HepG2 (cell line): Measurements from ENCODE around the gene PFKL. TPM values are rescaled to one million over a fixed set of nuclear protein-coding genes. Genes with fewer than 3 reads are reported as not detected.

Experiments
- AHR ChIP-seq: IDR thresholded peaks from 2 replicates; pipeline ENCODE4 v1.6.1; 2018; ENCODE audit warnings: missing genetic modification reagents, missing compliant biosample characterization
- DZIP1 ChIP-seq: sonication (generic); formaldehyde crosslinking; IDR thresholded peaks from 2 replicates; pipeline ENCODE4 v1.5.0; 2020; ENCODE audit warnings: mild to moderate bottlenecking, missing genetic modification reagents
- FOXC1 ChIP-seq: sonication (generic); formaldehyde crosslinking; IDR thresholded peaks from 2 replicates; pipeline ENCODE4 v1.8.0; 2022; ENCODE audit warnings: mild to moderate bottlenecking, missing genetic modification reagents, borderline replicate concordance
- NR2F6 ChIP-seq, 2 experiments: IDR thresholded peaks; 2 replicates each; pipeline ENCODE4 v1.6.1; 2016; ENCODE audit warnings: antibody characterized with exemption in 1 of 2, mild to moderate bottlenecking in 1 of 2
- REXO4 ChIP-seq: sonication (generic); formaldehyde crosslinking; IDR thresholded peaks from 2 replicates; pipeline ENCODE4 v1.8.0; 2022; ENCODE audit warnings: missing genetic modification reagents, mild to moderate bottlenecking, borderline replicate concordance
- RNF219 ChIP-seq: sonication (generic); formaldehyde crosslinking; IDR thresholded peaks from 2 replicates; pipeline ENCODE4 v1.5.0; 2020; ENCODE audit warnings: mild to moderate bottlenecking, missing genetic modification reagents
- RXRA ChIP-seq: sonication (generic); formaldehyde crosslinking; IDR thresholded peaks from 2 replicates; pipeline ENCODE4 v1.5.1; 2020; ENCODE audit warnings: missing genetic modification reagents
- SP1 ChIP-seq, 2 experiments: fragments of 450-650 bp in 1 of 2; sonication (generic) in 1 of 2; formaldehyde crosslinking in 1 of 2; IDR thresholded peaks; 2 replicates each; pipeline versions ENCODE4 v1.4.0 to v1.6.1; 2016 to 2020; ENCODE audit warnings: missing genetic modification reagents in 1 of 2
- TMF1 ChIP-seq: sonication (generic); formaldehyde crosslinking; IDR thresholded peaks from 2 replicates; pipeline ENCODE4 v1.8.1; 2022; ENCODE audit warnings: low read depth, missing genetic modification reagents
- YY1 ChIP-seq: IDR thresholded peaks from 2 replicates; pipeline ENCODE4 v1.6.1; 2011; ENCODE audit warnings: low read length, low read depth, moderate library complexity, mild to moderate bottlenecking; ENCODE audit not compliant: insufficient read depth, insufficient replicate concordance
- ZFP36L1 ChIP-seq: sonication (generic); formaldehyde crosslinking; IDR thresholded peaks from 2 replicates; pipeline ENCODE4 v1.8.0; 2022; ENCODE audit warnings: mild to moderate bottlenecking, missing genetic modification reagents, moderate library complexity
- ZNF33B ChIP-seq: sonication (generic); formaldehyde crosslinking; IDR thresholded peaks from 2 replicates; pipeline ENCODE4 v1.5.1; 2020; ENCODE audit warnings: mild to moderate bottlenecking, missing genetic modification reagents
- ZNF556 ChIP-seq: sonication (generic); formaldehyde crosslinking; IDR thresholded peaks from 2 replicates; pipeline ENCODE4 v1.4.0; 2020; ENCODE audit warnings: mild to moderate bottlenecking, missing genetic modification reagents, borderline replicate concordance
- ZNF605 ChIP-seq: sonication (generic); formaldehyde crosslinking; IDR thresholded peaks from 2 replicates; pipeline ENCODE4 v1.8.0; 2022; ENCODE audit warnings: mild to moderate bottlenecking, missing genetic modification reagents
- ZSCAN22 ChIP-seq: sonication (generic); formaldehyde crosslinking; IDR thresholded peaks from 2 replicates; pipeline ENCODE4 v1.4.0; 2020; ENCODE audit warnings: mild to moderate bottlenecking, missing genetic modification reagents
- polyA plus RNA-seq, 8 experiments: library from polyadenylated mRNA; depleted of rRNA in 3 of 8; stranded (reverse) in 7 of 8; unstranded in 1 of 8; fragments of >200 nt; fragmentation: Illumina TruSeq in 4 of 8; extraction: Trizol in 4 of 8; gene quantifications; 2 replicates each; pipeline versions ENCODE4 v1.2.1 to v1.2.3, GENCODE V29; 2011 to 2016; ENCODE audit warnings: low read depth in 4 of 8, missing spikeins in 1 of 8, mixed read lengths in 1 of 8; ENCODE audit not compliant: insufficient read depth in 1 of 8
- total RNA-seq, 5 experiments: library from RNA; depleted of rRNA; stranded (reverse); fragments of >200 nt; fragmentation: Illumina TruSeq; extraction: Trizol; gene quantifications; 2 replicates each; pipeline ENCODE4 v1.2.3, GENCODE V29; 2016; ENCODE audit warnings: low read depth in 1 of 5
- TF ChIP-seq, protein P1 (sequence below): sonication (generic); formaldehyde crosslinking; IDR thresholded peaks from 2 replicates; pipeline ENCODE4 v1.5.1; 2020; ENCODE audit warnings: mild to moderate bottlenecking, missing genetic modification reagents, borderline replicate concordance
- TF ChIP-seq, protein P2 (sequence below): sonication (generic); formaldehyde crosslinking; IDR thresholded peaks from 2 replicates; pipeline ENCODE4 v1.5.1; 2020; ENCODE audit warnings: missing genetic modification reagents, mild to moderate bottlenecking, borderline replicate concordance
- TF ChIP-seq, protein P3 (sequence below): sonication (generic); formaldehyde crosslinking; IDR thresholded peaks from 2 replicates; pipeline ENCODE4 v1.8.1; 2023; ENCODE audit warnings: mild to moderate bottlenecking, missing genetic modification reagents

Gene PFKL
- total and polyA plus RNA-seq, 2 of the 13 experiments (the other 11 are each of a cell fraction or from before 2014, with no cell fraction given) = 92.8 to 106 TPM

GRCh38 chr21:44338971-44339910, 39.4 kb downstream of the PFKL start, which contains the start of gene CFAP410 (continued):
- no peak for TF ChIP-seq RNF219
- no peak; the same call in 1 of the 2 replicates for TF ChIP-seq DZIP1
- TF ChIP-seq RXRA (CRISPR knock-in tag) = peak; percentile 66; the same call in 1 of the 2 replicates
- peak; percentile 75; the same call in 1 of the 2 replicates for TF ChIP-seq TMF1 (CRISPR knock-in tag)
- no peak for TF ChIP-seq NR2F6 (IDR thresholded peaks at IDR 0.05)
- peak; percentile 45; the same call in 1 of the 2 replicates for TF ChIP-seq NR2F6 (CRISPR knock-in tag; IDR thresholded peaks at IDR 0.05)
- peak; percentile 67 for TF ChIP-seq ZNF605 (CRISPR knock-in tag)
- no peak; the same call in none of the 2 replicates for TF ChIP-seq ZNF33B (CRISPR knock-in tag)
- TF ChIP-seq, protein P1, sequence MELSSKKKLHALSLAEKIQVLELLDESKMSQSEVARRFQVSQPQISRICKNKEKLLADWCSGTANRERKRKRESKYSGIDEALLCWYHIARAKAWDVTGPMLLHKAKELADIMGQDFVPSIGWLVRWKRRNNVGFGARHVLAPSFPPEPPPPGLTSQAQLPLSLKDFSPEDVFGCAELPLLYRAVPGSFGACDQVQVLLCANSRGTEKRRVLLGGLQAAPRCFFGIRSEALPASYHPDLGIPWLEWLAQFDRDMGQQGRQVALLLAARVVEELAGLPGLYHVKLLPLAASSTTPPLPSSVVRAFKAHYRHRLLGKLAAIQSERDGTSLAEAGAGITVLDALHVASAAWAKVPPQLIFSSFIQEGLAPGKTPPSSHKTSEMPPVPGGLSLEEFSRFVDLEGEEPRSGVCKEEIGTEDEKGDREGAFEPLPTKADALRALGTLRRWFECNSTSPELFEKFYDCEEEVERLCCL = no peak
- peak; percentile 40; the same call in 1 of the 2 replicates for TF ChIP-seq ZSCAN22 (CRISPR knock-in tag)
- peak; percentile 92; the same call in 1 of the 2 replicates for TF ChIP-seq ZNF556 (CRISPR knock-in tag)
- TF ChIP-seq YY1 = peak; percentile 84
- TF ChIP-seq, protein P2, sequence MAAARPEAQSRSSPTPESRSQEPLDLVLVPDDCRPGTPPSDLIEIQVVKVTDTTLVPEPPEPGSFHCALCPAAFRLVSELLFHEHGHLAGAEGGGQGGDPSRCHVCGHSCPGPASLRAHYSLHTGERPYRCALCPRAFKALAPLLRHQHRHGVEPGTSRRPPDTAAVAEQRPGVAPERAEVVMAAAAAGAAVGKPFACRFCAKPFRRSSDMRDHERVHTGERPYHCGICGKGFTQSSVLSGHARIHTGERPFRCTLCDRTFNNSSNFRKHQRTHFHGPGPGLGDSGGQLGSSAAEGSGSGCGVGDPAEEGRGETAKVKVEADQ (CRISPR knock-in tag) = peak; percentile 61; the same call in 1 of the 2 replicates
- TF ChIP-seq REXO4 = no peak
- TF ChIP-seq AHR (CRISPR knock-in tag) = peak; percentile 57; the same call in 1 of the 2 replicates
- TF ChIP-seq SP1 (IDR thresholded peaks at IDR 0.05) = 0 out of 2 replicates have a peak, but pooled peaks have one; percentile 33
- TF ChIP-seq SP1 (CRISPR knock-in tag; IDR thresholded peaks at IDR 0.05) = no peak; the same call in 1 of the 2 replicates
- TF ChIP-seq, protein P3, sequence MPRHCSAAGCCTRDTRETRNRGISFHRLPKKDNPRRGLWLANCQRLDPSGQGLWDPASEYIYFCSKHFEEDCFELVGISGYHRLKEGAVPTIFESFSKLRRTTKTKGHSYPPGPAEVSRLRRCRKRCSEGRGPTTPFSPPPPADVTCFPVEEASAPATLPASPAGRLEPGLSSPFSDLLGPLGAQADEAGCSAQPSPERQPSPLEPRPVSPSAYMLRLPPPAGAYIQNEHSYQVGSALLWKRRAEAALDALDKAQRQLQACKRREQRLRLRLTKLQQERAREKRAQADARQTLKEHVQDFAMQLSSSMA (CRISPR knock-in tag) = no peak
- TF ChIP-seq ZFP36L1 (CRISPR knock-in tag) = peak; percentile 31; the same call in 1 of the 2 replicates
- TF ChIP-seq FOXC1 (CRISPR knock-in tag) = peak; percentile 80; the same call in 1 of the 2 replicates
